IPS-NIHi11 (cell line): ENCODE data around the gene ZCWPW1.

Source experiments
- DNase-seq: peaks from one replicate; pipeline ENCODE4 v3.0.0; 2012; ENCODE audit warnings: mixed read lengths, low spot score

ZCWPW1 gene

GRCh38 chr7:100428199-100428966 is at the start of gene ZCWPW1:
TSS of gene ZCWPW1 (minus strand) at chr7:100428703. CDS start at chr7:100420649, 8,054 bp downstream.
- peak; percentile 88 for DNase-seq

- no peak for DNase-seq
These were observed 49.4 kb upstream of the ZCWPW1 start for GRCh38 chr7:100477871-100478267.

GRCh38 chr7:100476903-100477870 is 48.7 kb upstream of the ZCWPW1 start:
- peak; percentile 60 for DNase-seq

GRCh38 chr7:100476101-100476780 is 47.7 kb upstream of the ZCWPW1 start:
- DNase-seq, result no peak

GRCh38 chr7:100475549-100475948 is 47.0 kb upstream of the ZCWPW1 start:
- no peak for DNase-seq

- no peak for DNase-seq
These were observed 44.5 kb upstream of the ZCWPW1 start for GRCh38 chr7:100472854-100473499.

GRCh38 chr7:100472121-100472851 is 43.8 kb upstream of the ZCWPW1 start:
- no peak for DNase-seq

- DNase-seq, result no peak
These were observed 42.5 kb upstream of the ZCWPW1 start for GRCh38 chr7:100471021-100471420.

GRCh38 chr7:100469227-100470044 is 40.9 kb upstream of the ZCWPW1 start:
- peak; percentile 95 for DNase-seq

GRCh38 chr7:100467638-100468373 is 39.3 kb upstream of the ZCWPW1 start:
- DNase-seq, result no peak

- DNase-seq, result no peak
These were observed 38.4 kb upstream of the ZCWPW1 start for GRCh38 chr7:100466653-100467605.

- DNase-seq, result peak; percentile 92
These were observed 37.3 kb upstream of the ZCWPW1 start for GRCh38 chr7:100465702-100466311.

GRCh38 chr7:100465299-100465698 is 36.8 kb upstream of the ZCWPW1 start:
- DNase-seq, result no peak

GRCh38 chr7:100464791-100465190 is 36.3 kb upstream of the ZCWPW1 start:
- no peak for DNase-seq

- no peak for DNase-seq
These were observed 35.7 kb upstream of the ZCWPW1 start, which contains the start of gene SPACDR for GRCh38 chr7:100464210-100464660. TSS of gene SPACDR (minus strand) at chr7:100464260. CDS start at chr7:100464025, 235 bp downstream.

GRCh38 chr7:100457033-100457432 is 28.5 kb upstream of the ZCWPW1 start:
- no peak for DNase-seq

- DNase-seq, result peak; percentile 62
These were observed 28.1 kb upstream of the ZCWPW1 start for GRCh38 chr7:100456562-100456961.

- no peak for DNase-seq
These were observed 26.7 kb upstream of the ZCWPW1 start for GRCh38 chr7:100455206-100455605.
